ENCODE measurements around the gene ITPK1.

DNA sequence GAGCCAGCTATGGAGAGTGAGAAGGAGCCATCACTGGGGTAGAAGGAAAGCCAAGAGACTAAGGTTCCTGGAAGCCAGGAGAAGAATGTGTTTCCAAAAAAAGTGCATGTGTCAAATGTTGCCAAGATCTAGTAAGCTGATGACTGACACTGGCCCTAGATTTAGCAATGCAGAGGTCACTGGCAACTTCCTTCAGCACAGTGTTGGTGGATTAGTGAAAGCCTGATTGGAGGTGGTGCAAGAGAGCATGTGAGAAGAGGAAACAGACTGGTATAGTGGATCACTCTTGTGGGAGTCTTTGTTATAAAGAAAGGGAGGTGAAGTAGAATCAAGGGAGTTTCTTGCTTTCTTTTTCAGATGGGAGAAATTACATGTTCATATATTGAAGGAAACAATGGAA is 226.8 kb downstream of the ITPK1 start:
- TF ChIP-seq, protein P1, sequence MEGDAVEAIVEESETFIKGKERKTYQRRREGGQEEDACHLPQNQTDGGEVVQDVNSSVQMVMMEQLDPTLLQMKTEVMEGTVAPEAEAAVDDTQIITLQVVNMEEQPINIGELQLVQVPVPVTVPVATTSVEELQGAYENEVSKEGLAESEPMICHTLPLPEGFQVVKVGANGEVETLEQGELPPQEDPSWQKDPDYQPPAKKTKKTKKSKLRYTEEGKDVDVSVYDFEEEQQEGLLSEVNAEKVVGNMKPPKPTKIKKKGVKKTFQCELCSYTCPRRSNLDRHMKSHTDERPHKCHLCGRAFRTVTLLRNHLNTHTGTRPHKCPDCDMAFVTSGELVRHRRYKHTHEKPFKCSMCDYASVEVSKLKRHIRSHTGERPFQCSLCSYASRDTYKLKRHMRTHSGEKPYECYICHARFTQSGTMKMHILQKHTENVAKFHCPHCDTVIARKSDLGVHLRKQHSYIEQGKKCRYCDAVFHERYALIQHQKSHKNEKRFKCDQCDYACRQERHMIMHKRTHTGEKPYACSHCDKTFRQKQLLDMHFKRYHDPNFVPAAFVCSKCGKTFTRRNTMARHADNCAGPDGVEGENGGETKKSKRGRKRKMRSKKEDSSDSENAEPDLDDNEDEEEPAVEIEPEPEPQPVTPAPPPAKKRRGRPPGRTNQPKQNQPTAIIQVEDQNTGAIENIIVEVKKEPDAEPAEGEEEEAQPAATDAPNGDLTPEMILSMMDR (conservative IDR thresholded peaks at IDR 0.05; ENCODE audit: low read depth in 2 of 2): no peak
- TF ChIP-seq EZH2 (IDR thresholded peaks at IDR 0.05; ENCODE audit: low read depth, unreplicated experiment): no peak

Measured in GM23338 (cell line).